AG09309 (cell line): Measurements from ENCODE around the gene MYO3B.

Source experiments
- DNase-seq: peaks from one replicate; pipeline ENCODE4 v3.0.0-alpha.2; 2010; ENCODE audit warnings: low read depth
- H3K4me3 ChIP-seq: 2 replicates; pipeline ENCODE4 v1.5.1; 2011; ENCODE audit warnings: mild to moderate bottlenecking, low read depth, low read length, moderate library complexity; ENCODE audit not compliant: control insufficient read depth
- TF ChIP-seq, protein P1 (sequence below): IDR thresholded peaks from 2 replicates; pipeline ENCODE4 v1.5.1; 2011; ENCODE audit warnings: mild to moderate bottlenecking, low read depth, low read length, inconsistent platforms; ENCODE audit not compliant: insufficient read depth, control insufficient read depth; ENCODE audit errors: missing control alignments

Gene MYO3B

DNA sequence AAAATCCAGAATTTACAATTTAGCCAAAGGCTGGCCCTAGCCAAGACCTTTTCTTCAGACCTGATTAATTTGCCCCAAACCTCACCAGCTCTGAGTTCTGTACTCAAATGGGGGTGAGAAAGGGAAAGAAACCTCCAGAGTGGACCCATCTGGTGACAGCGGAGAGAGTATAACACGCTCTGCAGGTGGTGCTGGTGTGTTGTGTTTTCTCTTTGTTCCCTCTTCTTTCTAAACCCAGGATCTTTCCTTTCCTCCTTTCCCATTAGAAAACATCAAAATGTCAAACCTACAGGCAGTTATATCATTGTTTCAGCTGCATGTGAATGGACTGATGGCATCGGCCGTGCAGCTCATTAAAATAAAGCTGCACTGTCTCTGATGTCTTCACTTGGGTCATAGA lies 283.9 kb downstream of the MYO3B start:
- H3K4me3 ChIP-seq = no peak overlapping the region
- TF ChIP-seq, protein P1, sequence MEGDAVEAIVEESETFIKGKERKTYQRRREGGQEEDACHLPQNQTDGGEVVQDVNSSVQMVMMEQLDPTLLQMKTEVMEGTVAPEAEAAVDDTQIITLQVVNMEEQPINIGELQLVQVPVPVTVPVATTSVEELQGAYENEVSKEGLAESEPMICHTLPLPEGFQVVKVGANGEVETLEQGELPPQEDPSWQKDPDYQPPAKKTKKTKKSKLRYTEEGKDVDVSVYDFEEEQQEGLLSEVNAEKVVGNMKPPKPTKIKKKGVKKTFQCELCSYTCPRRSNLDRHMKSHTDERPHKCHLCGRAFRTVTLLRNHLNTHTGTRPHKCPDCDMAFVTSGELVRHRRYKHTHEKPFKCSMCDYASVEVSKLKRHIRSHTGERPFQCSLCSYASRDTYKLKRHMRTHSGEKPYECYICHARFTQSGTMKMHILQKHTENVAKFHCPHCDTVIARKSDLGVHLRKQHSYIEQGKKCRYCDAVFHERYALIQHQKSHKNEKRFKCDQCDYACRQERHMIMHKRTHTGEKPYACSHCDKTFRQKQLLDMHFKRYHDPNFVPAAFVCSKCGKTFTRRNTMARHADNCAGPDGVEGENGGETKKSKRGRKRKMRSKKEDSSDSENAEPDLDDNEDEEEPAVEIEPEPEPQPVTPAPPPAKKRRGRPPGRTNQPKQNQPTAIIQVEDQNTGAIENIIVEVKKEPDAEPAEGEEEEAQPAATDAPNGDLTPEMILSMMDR = no peak
- no peak for DNase-seq

DNA sequence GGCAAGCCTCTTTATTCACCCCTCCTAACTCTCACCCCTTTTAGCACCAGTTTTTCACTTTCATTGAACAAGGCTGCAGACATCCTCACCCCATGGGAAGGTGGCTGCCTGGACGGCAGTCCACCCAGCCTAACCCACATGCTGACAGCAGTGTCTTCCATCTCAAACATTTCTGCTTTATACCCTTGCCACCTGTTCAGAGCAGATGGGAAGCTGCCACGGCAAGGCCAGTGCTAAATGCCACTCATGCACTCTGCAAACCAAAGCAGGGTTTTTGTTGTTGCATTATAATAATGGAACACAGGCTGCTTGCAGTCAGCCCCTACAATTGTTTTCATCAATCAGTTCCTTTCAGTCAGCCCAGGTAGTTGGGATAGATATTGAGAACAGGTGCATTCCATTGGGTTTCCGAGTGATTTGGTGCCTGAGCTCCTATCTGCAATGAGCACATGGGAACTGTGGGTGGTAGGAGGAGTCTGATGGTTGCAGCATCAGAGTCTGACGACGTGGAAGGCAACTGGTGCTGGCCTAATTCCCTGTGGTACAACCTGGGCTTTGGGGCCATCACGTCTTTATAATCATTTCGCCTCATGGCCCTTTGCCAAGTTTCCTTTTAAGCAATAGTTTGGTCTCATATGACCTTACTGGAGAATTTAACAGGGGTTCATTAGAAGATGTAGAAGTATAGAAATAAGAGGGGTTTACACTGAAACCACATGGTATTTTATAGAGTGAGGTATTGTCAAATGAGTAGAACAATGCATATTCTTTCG lies 284.7 kb downstream of the MYO3B start:
- TF ChIP-seq, protein P1 = no peak
- no peak for DNase-seq
- no peak overlapping the region for H3K4me3 ChIP-seq

DNA sequence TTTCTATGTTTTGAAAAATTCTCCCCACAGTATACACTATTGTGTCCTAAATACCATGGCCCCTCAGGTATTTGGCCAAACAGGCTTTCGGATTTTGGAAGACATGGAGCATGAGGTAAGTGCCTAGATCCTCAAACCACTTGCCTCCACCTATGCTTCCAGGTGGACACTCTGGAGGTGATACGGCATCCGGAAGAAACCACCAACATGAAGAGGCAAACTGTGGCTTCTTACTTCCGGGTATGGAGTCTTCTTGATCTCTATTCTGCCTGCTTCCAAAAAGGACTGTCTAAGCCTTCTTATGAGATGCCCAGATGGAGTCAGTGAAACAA lies 285.2 kb downstream of the MYO3B start:
- no peak overlapping the region for H3K4me3 ChIP-seq
- no peak for DNase-seq
- TF ChIP-seq, protein P1 = no peak

DNA sequence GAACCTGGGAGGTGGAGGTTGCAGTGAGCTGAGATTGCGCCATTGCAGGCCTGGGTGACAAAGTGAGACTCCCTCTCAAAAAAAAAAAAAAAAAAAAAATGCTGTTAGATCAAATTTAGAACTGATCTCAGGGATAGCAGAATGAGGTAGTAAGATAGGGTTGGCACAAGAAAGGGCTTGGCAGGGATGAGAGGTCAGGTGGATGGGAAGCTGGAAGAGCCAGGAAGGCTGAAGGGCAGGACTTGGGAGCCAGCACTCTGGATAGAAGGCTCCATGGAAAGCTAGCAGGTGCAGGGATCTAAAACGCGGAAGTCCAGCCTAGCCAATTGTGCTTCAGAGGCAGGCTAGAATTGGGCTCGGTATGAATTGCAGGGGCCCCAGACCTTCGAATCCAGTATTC lies 286.3 kb downstream of the MYO3B start:
- no peak overlapping the region for H3K4me3 ChIP-seq
- TF ChIP-seq, protein P1 = no peak
- DNase-seq = no peak

DNA sequence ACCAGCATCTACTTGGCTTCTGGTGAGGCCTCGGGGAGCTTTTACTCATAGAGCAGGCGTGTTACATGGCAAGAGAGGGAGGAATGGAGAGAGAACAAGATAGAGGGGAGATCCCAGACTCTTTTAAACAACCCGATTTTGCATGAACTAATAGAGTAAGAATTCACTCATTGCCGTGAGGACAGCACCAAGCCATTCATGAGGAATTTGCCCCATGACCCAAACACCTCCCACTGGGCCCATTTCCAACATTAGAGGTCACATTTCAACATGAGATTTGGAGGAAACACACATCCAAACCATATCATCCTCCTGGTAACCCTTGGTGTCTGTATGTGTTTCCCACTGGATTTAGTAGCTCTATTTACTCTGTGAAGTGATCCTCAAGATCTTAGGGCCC lies 287.3 kb downstream of the MYO3B start:
- no peak for DNase-seq
- TF ChIP-seq, protein P1 = no peak
- H3K4me3 ChIP-seq = no peak overlapping the region

DNA sequence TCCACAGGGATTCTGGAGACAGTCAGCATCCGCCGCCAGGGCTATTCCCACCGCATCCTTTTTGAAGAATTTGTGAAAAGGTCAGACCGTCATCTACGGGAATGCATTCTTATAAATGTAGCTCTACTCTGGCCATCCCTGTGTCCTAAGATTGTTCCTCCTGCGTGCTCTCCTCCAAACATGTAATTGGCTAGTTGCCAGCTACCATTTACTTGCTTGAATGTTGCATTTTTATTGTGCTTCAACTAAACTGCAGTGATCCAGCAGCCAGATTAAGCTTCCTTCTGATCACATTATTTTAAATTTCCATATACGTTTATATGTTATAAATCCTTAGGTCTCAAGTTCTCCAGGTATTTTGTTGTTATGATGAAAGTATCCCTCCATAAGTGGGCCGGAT lies 288.7 kb downstream of the MYO3B start:
- TF ChIP-seq, protein P1 = no peak
- no peak overlapping the region for H3K4me3 ChIP-seq
- DNase-seq = no peak
